Activated naive CD4-positive, alpha-beta T cell treated with anti-CD3 and anti-CD28 coated beads for 36 hours (primary cell): ENCODE measurements around the gene CUX1. TPM values are rescaled to one million over a fixed set of nuclear protein-coding genes. Genes with fewer than 3 reads are reported as not detected.
"Not testable (repeated sequence)": the region's sequence is repeated elsewhere in the genome, so short reads cannot be mapped to it uniquely, and the experiment has no call there.

ENCODE experiments used
- CTCF ChIA-PET: fragments of 350-600 bp; sonication (Branson Sonifier 250); formaldehyde crosslinking; loops from one replicate; lab custom pipeline; 2021; ENCODE audit warnings: antibody characterized with exemption; lab: Charles Lee
- DNase-seq: peaks from one replicate; pipeline ENCODE4 v3.0.0-alpha.2; 2020
- H3K27ac Mint-ChIP-seq: one replicate; pipeline ENCODE4 v1.8.0; 2021; ENCODE audit warnings: mild to moderate bottlenecking, mixed read lengths
- H3K27me3 Mint-ChIP-seq: one replicate; pipeline ENCODE4 v1.8.0; 2021; ENCODE audit warnings: low read depth, mixed read lengths
- H3K36me3 Mint-ChIP-seq: one replicate; pipeline ENCODE4 v1.8.0; 2021; ENCODE audit warnings: low read depth, mixed read lengths
- H3K4me1 Mint-ChIP-seq: one replicate; pipeline ENCODE4 v1.8.0; 2021; ENCODE audit warnings: low read depth, mixed read lengths
- H3K4me3 Mint-ChIP-seq: one replicate; pipeline ENCODE4 v1.8.0; 2021; ENCODE audit warnings: mild to moderate bottlenecking, moderate library complexity, mixed read lengths
- H3K9me3 Mint-ChIP-seq: one replicate; pipeline ENCODE4 v1.8.0; 2021; ENCODE audit warnings: mixed read lengths
- intact Hi-C: fragments of 100-400 bp; cut with micrococcal nuclease; formaldehyde crosslinking; loops from one replicate; pipeline ENCODE4 v1.15.1; 2023
- total RNA-seq, 2 experiments: library from RNA; stranded (reverse); gene quantifications; one replicate each; pipeline ENCODE4 v1.2.3, GENCODE V29; 2021

The CUX1 gene
- total RNA-seq, 2 experiments from 2014 or later = 22.2 to 25.5 TPM

- H3K27ac Mint-ChIP-seq = no peak overlapping the region
- no peaks in the 10 kb centered on the region for H3K4me1 Mint-ChIP-seq
- H3K27me3 Mint-ChIP-seq = no peaks in the 10 kb centered on the region
- DNase-seq = no peak
- no peak overlapping the region for H3K4me3 Mint-ChIP-seq
- no peaks in the 10 kb centered on the region for H3K36me3 Mint-ChIP-seq
- intact Hi-C loops = no loop called here
- H3K9me3 Mint-ChIP-seq = no peaks in the 10 kb centered on the region
- CTCF ChIA-PET = interaction anchor here (0.6 kb wide), 1 partner anchor 10 kb away, joined by 3 read pairs; no protein-coding TSS in a partner anchor
Measured at GRCh38 chr7:101976411-101976810, 159.0 kb downstream of the CUX1 start.

- Mint-ChIP-seq H3K36me3 (no peaks in the 10 kb centered on the region), H3K27ac (no peak overlapping the region), H3K9me3 (no peaks in the 10 kb centered on the region), H3K27me3 (no peaks in the 10 kb centered on the region), H3K4me3 (no peak overlapping the region), H3K4me1 (peaks cover 6% of the 10 kb centered on the region)
- intact Hi-C loops = no loop called here
- no peak for DNase-seq
- CTCF ChIA-PET = no interaction called here
Measured at GRCh38 chr7:101977249-101977648, 159.8 kb downstream of the CUX1 start.

- Mint-ChIP-seq H3K9me3 (no peaks in the 10 kb centered on the region), H3K27ac (no peak overlapping the region), H3K4me1 (peaks cover 6% of the 10 kb centered on the region), H3K27me3 (no peaks in the 10 kb centered on the region), H3K36me3 (peaks cover 2% of the 10 kb centered on the region), H3K4me3 (no peak overlapping the region)
- CTCF ChIA-PET = no interaction called here
- intact Hi-C loops = no loop called here
- no peak for DNase-seq
Measured at GRCh38 chr7:101978683-101979082, 161.3 kb downstream of the CUX1 start.

GRCh38 chr7:101983147-101983811 lies 165.9 kb downstream of the CUX1 start:
- H3K4me1 Mint-ChIP-seq = peaks cover 11% of the 10 kb centered on the region
- H3K9me3 Mint-ChIP-seq = no peaks in the 10 kb centered on the region
- H3K36me3 Mint-ChIP-seq = peaks cover 2% of the 10 kb centered on the region
- intact Hi-C loops = loop anchor here (2.0 kb wide), 1 partner anchor 30 kb away; no protein-coding TSS in a partner anchor
- H3K27ac Mint-ChIP-seq = no peak overlapping the region
- no peak for DNase-seq
- H3K27me3 Mint-ChIP-seq = no peaks in the 10 kb centered on the region
- CTCF ChIA-PET = no interaction called here
- no peak overlapping the region for H3K4me3 Mint-ChIP-seq

- Mint-ChIP-seq H3K36me3 (peaks cover 2% of the 10 kb centered on the region), H3K4me1 (peaks cover 17% of the 10 kb centered on the region), H3K4me3 (no peak overlapping the region), H3K27ac (no peak overlapping the region), H3K9me3 (no peaks in the 10 kb centered on the region), H3K27me3 (no peaks in the 10 kb centered on the region)
- CTCF ChIA-PET = no interaction called here
- DNase-seq = no peak
- intact Hi-C loops = no loop called here
Measured at GRCh38 chr7:101984133-101984879, 166.9 kb downstream of the CUX1 start.

GRCh38 chr7:101985057-101985902 lies 167.9 kb downstream of the CUX1 start:
- peaks cover 23% of the 10 kb centered on the region for H3K4me1 Mint-ChIP-seq
- no peak overlapping the region for H3K4me3 Mint-ChIP-seq
- intact Hi-C loops = no loop called here
- no peak for DNase-seq
- peaks cover 2% of the 10 kb centered on the region for H3K36me3 Mint-ChIP-seq
- no peak overlapping the region for H3K27ac Mint-ChIP-seq
- no peaks in the 10 kb centered on the region for H3K27me3 Mint-ChIP-seq
- no peaks in the 10 kb centered on the region for H3K9me3 Mint-ChIP-seq
- CTCF ChIA-PET = interaction anchor here (0.5 kb wide), 1 partner anchor 703 kb away, joined by 3 read pairs; no protein-coding TSS in a partner anchor

- no peaks in the 10 kb centered on the region for H3K9me3 Mint-ChIP-seq
Measured at GRCh38 chr7:101985903-101986734, 168.7 kb downstream of the CUX1 start.

GRCh38 chr7:101987494-101987893 lies 170.1 kb downstream of the CUX1 start:
- Mint-ChIP-seq H3K4me3 (no peak overlapping the region), H3K27me3 (no peaks in the 10 kb centered on the region), H3K36me3 (peaks cover 2% of the 10 kb centered on the region), H3K9me3 (no peaks in the 10 kb centered on the region), H3K27ac (no peak overlapping the region), H3K4me1 (peaks cover 24% of the 10 kb centered on the region)
- CTCF ChIA-PET = interaction anchor here (0.6 kb wide), 1 partner anchor 33 kb away, joined by 3 read pairs; no protein-coding TSS in a partner anchor
- intact Hi-C loops = no loop called here
- no peak for DNase-seq

More at GRCh38 chr7:101985903-101986734, 168.7 kb downstream of the CUX1 start:
- no peak for DNase-seq
- CTCF ChIA-PET = interaction anchor here (0.6 kb wide), 1 partner anchor 10 kb away, joined by 3 read pairs; no protein-coding TSS in a partner anchor
- intact Hi-C loops = no loop called here
- no peak overlapping the region for H3K27ac Mint-ChIP-seq
- H3K4me1 Mint-ChIP-seq = peaks cover 30% of the 10 kb centered on the region
- H3K36me3 Mint-ChIP-seq = peaks cover 2% of the 10 kb centered on the region
- H3K4me3 Mint-ChIP-seq = no peak overlapping the region
- no peaks in the 10 kb centered on the region for H3K27me3 Mint-ChIP-seq

GRCh38 chr7:101988060-101988459 lies 170.6 kb downstream of the CUX1 start:
- DNase-seq, H3K36me3 Mint-ChIP-seq, H3K9me3 Mint-ChIP-seq, H3K27me3 Mint-ChIP-seq, H3K27ac Mint-ChIP-seq, H3K4me3 Mint-ChIP-seq, intact Hi-C loops: not testable (repeated sequence)
- CTCF ChIA-PET = interaction anchor here (0.6 kb wide), 1 partner anchor 33 kb away, joined by 3 read pairs; no protein-coding TSS in a partner anchor
- H3K4me1 Mint-ChIP-seq = peaks cover 24% of the 10 kb centered on the region

GRCh38 chr7:101988513-101988912 lies 171.1 kb downstream of the CUX1 start:
- Mint-ChIP-seq H3K4me1 (peaks cover 24% of the 10 kb centered on the region), H3K27ac (no peak overlapping the region), H3K9me3 (no peaks in the 10 kb centered on the region), H3K4me3 (no peak overlapping the region), H3K36me3 (peaks cover under 1% of the 10 kb centered on the region), H3K27me3 (no peaks in the 10 kb centered on the region)
- CTCF ChIA-PET = no interaction called here
- intact Hi-C loops = no loop called here
- no peak for DNase-seq

- no peaks in the 10 kb centered on the region for H3K36me3 Mint-ChIP-seq
- H3K27ac Mint-ChIP-seq = no peak overlapping the region
- CTCF ChIA-PET = no interaction called here
- no peak for DNase-seq
- H3K9me3 Mint-ChIP-seq = no peaks in the 10 kb centered on the region
- no peak overlapping the region for H3K4me3 Mint-ChIP-seq
- intact Hi-C loops = no loop called here
- no peaks in the 10 kb centered on the region for H3K27me3 Mint-ChIP-seq
- H3K4me1 Mint-ChIP-seq = peaks cover 24% of the 10 kb centered on the region
Measured at GRCh38 chr7:101989101-101989500, 171.7 kb downstream of the CUX1 start.
